ENCODE results near the gene CALN1. TPM values are rescaled to one million over a fixed set of nuclear protein-coding genes. Genes with fewer than 3 reads are reported as not detected.

Gene CALN1
- total and polyA plus RNA-seq, 2 of the 8 experiments (the other 6 are each of a cell fraction or from before 2014, with no cell fraction given): 6.4 to 15.2 TPM

GRCh38 chr7:72254455-72254854 is 157.7 kb downstream of the CALN1 start:
- H2BK5ac ChIP-seq (ENCODE audit: low read depth, low read length): no peak overlapping the region
- CTCF ChIA-PET (ENCODE audit: partially characterized antibody): interaction anchor here (1.3 to 1.8 kb wide), 2 partner anchors 14 to 79 kb away, joined by 4 read pairs; no protein-coding TSS in a partner anchor
- no peaks in the 10 kb centered on the region for H3K4me1 ChIP-seq (replicated peaks in 1 of 4; ENCODE audit: control insufficient read depth in 3 of 4, insufficient read depth in 4 of 4, low read length in 3 of 4)
- no peak overlapping the region for H3K23ac ChIP-seq (ENCODE audit: insufficient read length)
- no peaks in the 10 kb centered on the region for H4K20me1 ChIP-seq (replicated peaks in 1 of 2; ENCODE audit: control insufficient read depth in 1 of 2, insufficient read depth in 2 of 2, low read length in 2 of 2)
- H3K14ac ChIP-seq (ENCODE audit: insufficient read length): no peak overlapping the region
- no peak overlapping the region for H2BK20ac ChIP-seq (ENCODE audit: low read length)
- H3K9me3 ChIP-seq (ENCODE audit: insufficient read depth in 2 of 2, low read depth in 1 of 2, low read length in 1 of 2): 0 out of 4 replicates have a peak, but pooled peaks cover 0 to 3% of the 10 kb centered on the region in 2 experiments
- H3K4me3 ChIP-seq (ENCODE audit: extremely low read depth in 1 of 4, insufficient read depth in 2 of 4, low read depth in 3 of 4, low read length in 4 of 4): no peak overlapping the region
- no peak overlapping the region for H2BK12ac ChIP-seq (ENCODE audit: low read depth, low read length)
- no peak overlapping the region for H3K9ac ChIP-seq (replicated peaks in 1 of 4; ENCODE audit: extremely low read depth in 1 of 4, low read depth in 3 of 4, low read length in 3 of 4)
- no peak overlapping the region for H3K56ac ChIP-seq (replicated peaks; ENCODE audit: insufficient read length, low read depth, low read length)
- H3K36me3 ChIP-seq (ENCODE audit: control insufficient read depth in 2 of 4, insufficient read depth in 4 of 4, low read length in 3 of 4): no peaks in the 10 kb centered on the region
- POLR2A ChIA-PET (ENCODE audit: partially characterized antibody): no interaction called here
- H3K27ac ChIP-seq (ENCODE audit: low read depth, low read length): no peak overlapping the region
- no peak overlapping the region for H2BK15ac ChIP-seq (ENCODE audit: low read length)
- H4K5ac ChIP-seq (ENCODE audit: insufficient read length, low read depth, low read length): no peak overlapping the region
- no peak overlapping the region for H3K18ac ChIP-seq (ENCODE audit: extremely low read depth, low read length)
- DNase-seq (ENCODE audit: low read depth in 1 of 2, low spot score in 2 of 2) (no peak), FAIRE-seq (no peak)
- no peaks in the 10 kb centered on the region for H3K23me2 ChIP-seq (ENCODE audit: low read depth, low read length)
- no peak overlapping the region for H3K4me2 ChIP-seq (ENCODE audit: insufficient read depth in 1 of 2, low read depth in 2 of 2, low read length in 2 of 2)
- 0 out of 2 replicates have a peak, but pooled peaks cover 2% of the 10 kb centered on the region for H3K79me1 ChIP-seq (ENCODE audit: low read depth, low read length)
- H3K79me2 ChIP-seq (ENCODE audit: control insufficient read depth in 1 of 2, insufficient read depth in 2 of 2, low read length in 2 of 2): 0 out of 4 replicates have a peak, but pooled peaks cover 0 to 3% of the 10 kb centered on the region in 2 experiments
- H2BK120ac ChIP-seq (replicated peaks; ENCODE audit: low read depth, low read length): no peak overlapping the region
- no peak overlapping the region for H4K91ac ChIP-seq (replicated peaks; ENCODE audit: insufficient read length, low read length)
- WGBS, 2 experiments (ENCODE audit: extremely low coverage in 1 of 2, insufficient coverage in 1 of 2, insufficient read length in 1 of 2, insufficient replicate concordance in 2 of 2, low coverage in 1 of 2, low lambda C conversion rate in 2 of 2, missing lambda C conversion rate in 1 of 2): 83% methylated on average over 4 of the region's 4 CpGs; no CpG with 5 or more reads in 1 of the 2 experiments
- H3K27me3 ChIP-seq (replicated peaks in 1 of 4; ENCODE audit: control insufficient read depth in 3 of 4, extremely low read depth in 1 of 4, insufficient read depth in 3 of 4, low read length in 3 of 4): no peaks in the 10 kb centered on the region
- H2AK5ac ChIP-seq (ENCODE audit: low read depth, low read length): no peak overlapping the region
- no peak overlapping the region for H2AFZ ChIP-seq (ENCODE audit: low read length)
- no peak overlapping the region for H4K8ac ChIP-seq (ENCODE audit: extremely low read depth, insufficient read depth, low read length)
- no peak overlapping the region for H3K4ac ChIP-seq (replicated peaks; ENCODE audit: insufficient read length, low read depth, low read length)
- TF ChIP-seq ATF3 (IDR thresholded peaks at IDR 0.05; ENCODE audit: insufficient read depth, low read depth, low read length) (no peak), GTF2F1 (IDR thresholded peaks at IDR 0.05; ENCODE audit: borderline replicate concordance, low read depth, low read length) (no peak), USF2 (IDR thresholded peaks at IDR 0.05; ENCODE audit: low read length) (no peak), TCF12 (IDR thresholded peaks at IDR 0.05; ENCODE audit: low read depth, low read length) (no peak), YY1 (IDR thresholded peaks at IDR 0.05; ENCODE audit: low read depth, low read length) (no peak), SP4 (IDR thresholded peaks at IDR 0.05; ENCODE audit: low read length) (no peak), MAFK (IDR thresholded peaks at IDR 0.05; ENCODE audit: low read depth, low read length) (no peak), SAP30 (IDR thresholded peaks at IDR 0.05; ENCODE audit: insufficient read depth, insufficient replicate concordance, low read length) (no peak), FOSL1 (IDR thresholded peaks at IDR 0.05; ENCODE audit: insufficient read depth, low read depth, low read length) (no peak), RBBP5 (IDR thresholded peaks at IDR 0.05; ENCODE audit: borderline replicate concordance, low read depth, low read length) (no peak), TBP (IDR thresholded peaks at IDR 0.05; ENCODE audit: low read depth, low read length) (no peak), CHD1 (IDR thresholded peaks at IDR 0.05; ENCODE audit: low read depth, low read length) (no peak), SIX5 (IDR thresholded peaks at IDR 0.05; ENCODE audit: low read depth, low read length) (no peak)

Data from H1 (cell line).